Bronchial epithelial cell (primary cell): ENCODE data around the gene ZMYND19. TPM values are rescaled to one million over a fixed set of nuclear protein-coding genes. Genes with fewer than 3 reads are reported as not detected.

ENCODE experiments used
- DNase-seq: peaks from one replicate; pipeline ENCODE4 v3.0.0-alpha.2; 2010; ENCODE audit warnings: low read depth
- FAIRE-seq: peaks from 2 replicates; lab custom pipeline; 2011; peaks lifted over from hg19 to GRCh38; lab: Jason Lieb, UNC
- H3K27me3 ChIP-seq: 2 replicates; pipeline ENCODE4 v1.5.1; 2011; ENCODE audit warnings: low read length; ENCODE audit not compliant: control insufficient read depth, insufficient read depth
- H3K36me3 ChIP-seq: 2 replicates; pipeline ENCODE4 v1.5.1; 2011; ENCODE audit warnings: low read length; ENCODE audit not compliant: control insufficient read depth, insufficient read depth
- H3K4me3 ChIP-seq: 2 replicates; pipeline ENCODE4 v1.5.1; 2011; ENCODE audit warnings: mild to moderate bottlenecking, low read depth, low read length, control low read depth
- CTCF ChIP-seq: IDR thresholded peaks from 2 replicates; pipeline ENCODE4 v1.5.1; 2011; ENCODE audit warnings: mild to moderate bottlenecking, moderate library complexity, low read length, control low read depth, inconsistent platforms; ENCODE audit not compliant: insufficient read depth, severe bottlenecking
- total RNA-seq: library from RNA; depleted of rRNA; stranded (reverse); fragments of >200 nt; gene quantifications from 2 replicates; pipeline ENCODE4 v1.2.1, GENCODE V29; 2014

Gene ZMYND19
- total RNA-seq, 1 donor from 2014 or later, result 34.2 TPM

DNA sequence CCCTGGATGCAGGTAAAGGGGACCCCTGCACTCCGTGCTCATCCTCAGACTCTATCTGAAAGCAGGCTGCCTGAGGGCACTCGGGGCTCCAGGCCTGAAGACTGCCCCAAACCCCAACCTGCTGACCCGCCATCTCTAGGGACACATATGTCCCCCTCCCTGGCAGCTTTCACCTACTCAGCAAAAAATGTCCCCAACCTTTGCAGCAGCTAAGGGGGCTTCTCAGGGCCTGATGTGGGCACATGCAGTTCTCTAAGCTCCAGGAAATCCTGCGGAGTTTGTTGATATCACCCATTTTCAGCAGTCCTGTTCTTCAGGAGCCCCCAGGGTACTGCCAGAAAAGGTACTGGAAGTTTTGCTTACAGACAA lies 9.4 kb downstream of the ZMYND19 start:
- Histone ChIP-seq H3K4me3 (no peak overlapping the region), H3K27me3 (no peaks in the 10 kb centered on the region), H3K36me3 (peaks cover 22% of the 10 kb centered on the region)
- TF ChIP-seq CTCF, result no peak
- FAIRE-seq (peak; percentile 28), DNase-seq (no peak)

DNA sequence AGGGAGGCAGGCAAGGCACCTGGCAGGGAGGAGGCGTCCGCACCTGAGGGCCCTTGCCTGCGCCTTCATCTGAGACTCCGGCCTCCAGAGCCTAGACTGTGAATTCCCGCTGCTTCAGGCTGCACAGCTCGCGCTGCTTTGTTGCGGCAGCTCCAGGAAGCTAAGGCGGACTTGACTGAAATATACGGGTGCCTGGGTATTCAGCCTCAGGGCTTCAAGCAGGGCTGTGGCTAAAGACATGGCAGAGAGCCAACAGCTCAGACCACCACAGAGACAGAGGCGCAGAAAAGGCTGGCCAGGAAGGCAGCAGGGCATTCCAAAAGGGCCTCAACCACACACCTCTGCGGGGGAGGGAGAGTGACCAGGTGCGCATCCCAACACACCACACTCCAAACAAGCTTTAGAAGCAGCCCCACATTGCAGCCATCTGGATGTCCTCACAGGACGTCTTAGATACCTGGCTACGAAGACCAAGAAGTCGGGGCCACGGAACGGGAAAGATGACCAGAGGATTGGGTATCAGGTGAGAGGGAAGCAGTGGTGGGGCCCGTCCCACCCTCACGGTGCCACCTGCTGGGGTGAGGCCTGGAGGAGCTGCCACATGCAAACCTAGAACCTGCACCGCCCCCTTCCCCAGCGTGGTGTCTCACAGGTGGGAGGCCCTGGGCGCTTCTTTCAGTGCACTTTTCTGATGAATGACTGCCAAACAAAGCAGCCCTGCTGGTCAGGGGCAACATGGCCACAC lies 9.9 kb downstream of the ZMYND19 start:
- FAIRE-seq, result no peak
- H3K36me3 ChIP-seq, result peaks cover 19% of the 10 kb centered on the region

DNA sequence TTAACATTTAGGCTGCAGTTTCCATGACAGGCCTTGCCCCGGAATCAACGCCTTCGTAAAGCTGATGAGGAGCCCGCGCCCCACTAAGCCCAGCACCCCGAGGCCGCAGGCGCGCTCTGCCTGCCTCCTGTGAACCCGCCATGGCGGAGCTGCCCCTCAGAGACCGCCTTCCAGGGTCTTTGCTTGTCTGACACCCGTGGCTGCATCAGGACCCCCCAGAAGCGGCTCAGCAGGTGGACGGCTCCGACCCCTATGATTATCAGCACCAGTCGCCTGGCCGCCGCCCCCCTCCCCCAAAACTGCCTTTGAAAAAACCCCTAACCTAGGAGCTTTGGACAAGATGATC lies 11.1 kb downstream of the ZMYND19 start:
- no peaks in the 10 kb centered on the region for H3K27me3 ChIP-seq
- DNase-seq (no peak), FAIRE-seq (no peak)
- TF ChIP-seq CTCF, result no peak
- peak overlapping the region; percentile 89 for H3K4me3 ChIP-seq
- H3K36me3 ChIP-seq, result peaks cover 27% of the 10 kb centered on the region

More for the DNA sequence above, 9.9 kb downstream of the ZMYND19 start:
- TF ChIP-seq CTCF, result no peak
- Histone ChIP-seq H3K27me3 (no peaks in the 10 kb centered on the region), H3K4me3 (no peak overlapping the region)
- DNase-seq, result no peak

DNA sequence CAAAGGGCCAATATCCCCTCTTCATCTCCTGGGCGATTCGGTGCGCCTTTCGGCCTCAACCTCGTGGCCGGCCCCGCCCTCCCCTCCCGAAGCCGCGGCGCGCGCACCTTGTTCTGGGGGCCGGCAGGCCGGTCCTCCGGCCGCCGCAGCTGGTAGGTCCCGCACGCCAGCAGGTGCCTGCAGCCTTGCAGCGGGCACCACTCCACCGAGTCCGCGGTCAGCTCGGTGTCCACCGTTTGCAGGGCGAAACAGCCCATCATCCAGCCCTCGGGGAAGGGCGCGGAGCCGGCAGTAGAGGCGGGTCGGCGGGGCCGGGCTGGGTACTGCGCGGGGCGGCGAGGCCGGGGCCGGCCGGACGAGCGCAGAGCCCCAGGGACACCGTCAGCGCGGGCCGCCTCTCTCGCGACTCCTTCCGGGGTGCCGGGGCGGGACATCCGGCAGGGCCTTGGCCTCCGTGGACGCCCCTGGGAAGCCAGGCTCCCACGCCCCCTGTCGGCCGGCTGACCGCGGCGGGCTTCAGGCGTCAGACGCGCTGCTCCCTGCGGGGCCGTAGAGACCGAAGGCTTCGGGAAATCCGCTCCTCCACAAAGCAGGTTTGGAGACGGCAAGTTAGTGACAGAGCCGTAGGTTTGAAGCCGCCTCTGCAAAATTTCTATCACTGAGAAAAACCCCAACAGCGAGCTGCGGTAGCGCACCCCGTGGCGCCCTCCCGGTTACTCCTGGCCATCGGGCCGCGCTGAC lies 11.6 kb downstream of the ZMYND19 start, which contains the start of gene DPH7:
DPH7 (minus strand) TSS at position 408 of the 741 bp plus-strand sequence; CDS start at position 260, 148 bp downstream.
- TF ChIP-seq CTCF, result peak; percentile 96
- H3K4me3 ChIP-seq, result peak within 1 kb of the TSS; percentile 89
- DNase-seq, result peak; percentile 71
- no peaks in the 10 kb centered on the region for H3K27me3 ChIP-seq
- peaks cover 31% of the 10 kb centered on the region for H3K36me3 ChIP-seq
- FAIRE-seq, result no peak

- FAIRE-seq (no peak), DNase-seq (peak; percentile 72)
- H3K4me3 ChIP-seq, result no peak overlapping the region
- H3K27me3 ChIP-seq, result no peaks in the 10 kb centered on the region
- no peak for TF ChIP-seq CTCF
- peaks cover 29% of the 10 kb centered on the region for H3K36me3 ChIP-seq
Observed at GRCh38 chr9:137575716-137576411, 14.4 kb downstream of the ZMYND19 start.
